AG04450 (cell line): ENCODE results near the gene RHBDF1. TPM values are rescaled to one million over a fixed set of nuclear protein-coding genes. Genes with fewer than 3 reads are reported as not detected.

Source experiments
- CTCF ChIA-PET: fragments of 300-600, 350-600 bp; formaldehyde crosslinking; extraction: SDS; loops from one replicate; lab custom pipeline; 2022; ENCODE audit warnings: antibody characterized with exemption, inconsistent platforms; lab: Charles Lee
- POLR2A ChIA-PET: fragments of 350-600 bp; formaldehyde crosslinking; extraction: SDS; loops from one replicate; lab custom pipeline; 2021; ENCODE audit warnings: antibody characterized with exemption, inconsistent platforms; lab: Yijun Ruan, JAX
- DNase-seq: peaks from one replicate; pipeline ENCODE4 v3.0.0-alpha.2; 2011; ENCODE audit warnings: low read depth, low spot score
- H3K27ac ChIP-seq: one replicate; pipeline ENCODE4 v1.5.1; 2012; ENCODE audit warnings: low read depth, low read length, control low read depth
- H3K27me3 ChIP-seq: one replicate; pipeline ENCODE4 v1.6.0; 2012; ENCODE audit warnings: low read length; ENCODE audit not compliant: control insufficient read depth, insufficient read depth
- H3K4me3 ChIP-seq: 2 replicates; pipeline ENCODE4 v1.5.1; 2011; ENCODE audit warnings: mild to moderate bottlenecking, low read depth, low read length, control low read depth
- H3K9me3 ChIP-seq: 2 replicates; pipeline ENCODE4 v1.5.1; 2012; ENCODE audit warnings: low read length; ENCODE audit not compliant: control insufficient read depth, insufficient read depth
- CTCF ChIP-seq: IDR thresholded peaks from 2 replicates; pipeline ENCODE4 v1.5.1; 2011; ENCODE audit warnings: low read depth, low read length, control low read depth, inconsistent platforms
- polyA plus RNA-seq: library from polyadenylated mRNA; depleted of rRNA; stranded (reverse); fragments of >200 nt; gene quantifications from 2 replicates; pipeline ENCODE4 v1.2.3, GENCODE V29; 2011

RHBDF1 gene
- polyA plus RNA-seq, 1 experiment, result 50.2 TPM

GRCh38 chr16:85407-85782 lies 13.0 kb upstream of the RHBDF1 start:
- H3K27me3 ChIP-seq, result no peaks in the 10 kb centered on the region
- ChIA-PET CTCF (interaction anchor here (1.0 to 3.1 kb wide), 2 partner anchors 11 to 20 kb away, joined by 4 to 25 read pairs; no protein-coding TSS in a partner anchor), POLR2A (interaction anchor here (0.6 to 1.9 kb wide), 7 partner anchors 9 to 297 kb away, joined by 3 to 12 read pairs (median 3); partner anchors contain the start of gene RHBDF1)
- no peaks in the 10 kb centered on the region; the same call in 1 of the 2 replicates for H3K9me3 ChIP-seq
- H3K27ac ChIP-seq, result peak overlapping the region; percentile 91
- no peak for TF ChIP-seq CTCF
- no peak for DNase-seq
- no peak overlapping the region for H3K4me3 ChIP-seq

- CTCF ChIA-PET, result interaction anchor here (1.0 to 3.1 kb wide), 3 partner anchors 12 to 19 kb away, joined by 3 to 25 read pairs (median 4); no protein-coding TSS in a partner anchor
Observed at GRCh38 chr16:84718-85406, 12.4 kb upstream of the RHBDF1 start.

GRCh38 chr16:83781-84615 lies 11.6 kb upstream of the RHBDF1 start:
- POLR2A ChIA-PET, result interaction anchor here (0.7 to 1.9 kb wide), 7 partner anchors 8 to 23 kb away, joined by 3 to 12 read pairs (median 3); partner anchors contain the start of gene RHBDF1
- TF ChIP-seq CTCF, result no peak
- Histone ChIP-seq H3K4me3 (no peak overlapping the region), H3K9me3 (no peaks in the 10 kb centered on the region; the same call in 1 of the 2 replicates), H3K27me3 (no peaks in the 10 kb centered on the region), H3K27ac (peak overlapping the region; percentile 91)
- DNase-seq, result no peak
- CTCF ChIA-PET, result interaction anchor here (1.5 to 3.1 kb wide), 3 partner anchors 13 to 18 kb away, joined by 3 to 25 read pairs (median 6); no protein-coding TSS in a partner anchor

More at GRCh38 chr16:84718-85406, 12.4 kb upstream of the RHBDF1 start:
- no peak for TF ChIP-seq CTCF
- DNase-seq, result peak; percentile 88
- Histone ChIP-seq H3K9me3 (no peaks in the 10 kb centered on the region; the same call in 1 of the 2 replicates), H3K4me3 (0 out of 2 replicates have a peak overlapping the region, but pooled peaks have one; percentile 10), H3K27me3 (no peaks in the 10 kb centered on the region), H3K27ac (peak overlapping the region; percentile 91)
- POLR2A ChIA-PET, result interaction anchor here (1.0 to 1.9 kb wide), 7 partner anchors 9 to 22 kb away, joined by 3 to 12 read pairs (median 3); partner anchors contain the start of gene RHBDF1

- Histone ChIP-seq H3K27ac (peak overlapping the region; percentile 31), H3K9me3 (no peaks in the 10 kb centered on the region; the same call in 1 of the 2 replicates), H3K4me3 (no peak overlapping the region), H3K27me3 (no peaks in the 10 kb centered on the region)
- POLR2A ChIA-PET, result no interaction called here
- CTCF ChIA-PET, result interaction anchor here (1.5 to 3.1 kb wide), 2 partner anchors 13 to 17 kb away, joined by 6 to 25 read pairs; no protein-coding TSS in a partner anchor
- no peak for TF ChIP-seq CTCF
- no peak for DNase-seq
Observed at GRCh38 chr16:83060-83603, 10.7 kb upstream of the RHBDF1 start.
